NCI-H460 (cell line): ENCODE measurements around the gene PRKACA. TPM values are rescaled to one million over a fixed set of nuclear protein-coding genes. Genes with fewer than 3 reads are reported as not detected.

Source experiments
- DNase-seq: peaks from one replicate; pipeline ENCODE4 v3.0.0-alpha.2; 2016; ENCODE audit warnings: low read depth; ENCODE audit errors: extremely low read depth
- polyA plus RNA-seq: library from polyadenylated mRNA; depleted of rRNA; stranded (reverse); fragments of >200 nt; gene quantifications from 2 replicates; pipeline ENCODE4 v1.2.3, GENCODE V29; 2014; cell fraction: nucleus; rRNA removed
- total RNA-seq: library from RNA; depleted of rRNA; stranded (reverse); fragments of >200 nt; shearing (Covaris generic); gene quantifications from 2 replicates; pipeline ENCODE4 v1.2.3, GENCODE V29; 2014; rRNA removed

PRKACA gene
- total RNA-seq, result 14.4 and 16.5 TPM in 2 replicates
- 8.9 and 18.9 TPM in 2 replicates for polyA plus RNA-seq

DNA sequence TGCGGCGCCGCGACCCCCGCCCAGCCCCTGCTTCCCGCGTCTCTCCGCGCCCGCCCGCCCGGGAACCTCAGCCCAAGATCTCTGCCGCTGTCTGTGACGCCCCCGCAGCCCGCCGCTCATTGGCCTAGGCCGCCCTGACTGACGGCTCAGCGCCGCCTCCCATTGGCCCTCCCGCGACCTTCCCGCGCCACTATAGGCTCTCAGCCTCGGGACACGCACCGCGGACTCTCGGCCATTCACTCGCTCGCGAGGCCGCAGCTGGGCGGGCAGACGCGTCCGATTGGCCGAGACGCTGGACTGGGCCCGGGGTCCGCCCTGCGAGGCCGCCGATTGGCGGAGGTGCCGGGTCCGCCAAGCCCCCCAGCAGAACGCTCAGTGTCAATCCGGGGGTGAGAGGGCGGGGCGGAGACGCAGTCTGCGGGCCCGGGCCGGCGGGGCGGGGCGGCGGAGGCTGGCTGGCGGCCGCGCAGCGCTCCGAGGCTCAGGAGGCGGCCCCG lies at the start of gene PRKACA:
Gene PRKACA, minus strand, starts transcription at position 95 of the 497 bp plus-strand sequence. CDS start 215 bp downstream, outside the sequence.
- peak; percentile 95 for DNase-seq

DNA sequence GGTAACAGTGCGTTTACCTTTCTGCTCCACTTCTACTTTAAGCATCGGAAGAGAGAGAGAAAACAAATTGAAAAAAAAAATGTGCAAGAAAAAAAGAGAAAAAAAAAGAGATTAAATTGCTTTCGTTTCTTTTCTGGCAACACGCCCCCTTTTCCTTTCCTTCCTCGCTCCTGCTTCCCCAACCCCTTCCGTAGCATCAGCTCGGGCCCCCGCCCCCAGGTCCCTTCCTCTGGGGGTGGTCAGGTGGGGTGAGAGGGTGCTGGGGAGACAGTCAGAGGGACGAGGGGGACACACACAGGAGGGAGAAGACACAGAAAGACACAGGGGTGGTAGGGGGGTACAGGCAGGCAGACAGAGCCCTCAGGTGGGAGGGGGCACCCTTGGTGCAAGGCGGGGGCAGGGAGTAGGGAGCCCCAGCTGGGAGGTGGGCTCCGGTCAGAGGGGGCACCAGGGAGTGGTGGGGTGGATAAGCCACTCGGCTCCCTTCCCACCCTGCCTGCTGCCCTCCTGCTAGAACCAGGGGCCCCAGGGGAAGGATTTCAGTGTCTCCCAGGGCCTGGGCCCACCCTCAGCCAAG lies 49.5 kb upstream of the PRKACA start:
- no peak for DNase-seq

DNA sequence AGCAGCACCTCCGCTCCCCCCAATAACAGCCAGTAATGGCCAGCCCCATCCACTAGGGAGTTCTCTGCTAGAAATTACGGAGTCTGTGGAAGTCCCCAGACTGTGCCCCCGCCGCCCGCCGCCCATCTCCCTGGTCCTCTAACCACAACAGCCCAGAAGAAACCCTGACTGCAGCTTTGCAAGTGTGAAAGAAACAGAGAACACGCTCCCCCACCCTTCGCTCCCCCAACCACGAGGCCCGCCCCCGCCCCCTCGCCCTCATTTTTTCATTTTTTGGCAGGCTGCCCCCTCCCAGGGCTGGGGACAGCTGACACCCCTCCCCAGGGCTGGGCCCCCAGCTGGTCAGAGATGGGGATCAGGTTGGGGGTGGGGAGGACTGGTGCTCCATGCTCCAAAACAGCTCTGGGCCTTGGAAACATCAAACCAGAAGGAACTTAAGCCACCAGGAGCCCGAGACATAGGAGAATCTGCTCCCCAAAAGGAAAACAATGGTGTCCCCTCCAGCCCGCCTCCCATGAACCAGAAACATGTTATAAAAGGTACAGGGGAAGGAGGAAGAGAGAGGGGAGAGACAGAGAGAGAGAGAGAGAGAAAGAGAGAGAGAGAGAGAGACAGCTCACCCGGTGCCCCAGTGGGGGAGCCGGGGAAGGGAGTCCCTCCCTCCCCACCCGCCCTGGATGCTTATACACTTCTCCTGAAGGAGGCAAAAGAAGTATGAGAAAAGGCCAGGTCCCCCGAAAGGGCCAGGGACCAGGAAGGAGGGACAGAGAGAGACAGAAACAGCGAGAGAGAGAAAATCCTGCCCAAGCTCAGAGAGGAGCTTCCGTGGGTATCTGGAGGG lies 48.6 kb upstream of the PRKACA start:
- no peak for DNase-seq

DNA sequence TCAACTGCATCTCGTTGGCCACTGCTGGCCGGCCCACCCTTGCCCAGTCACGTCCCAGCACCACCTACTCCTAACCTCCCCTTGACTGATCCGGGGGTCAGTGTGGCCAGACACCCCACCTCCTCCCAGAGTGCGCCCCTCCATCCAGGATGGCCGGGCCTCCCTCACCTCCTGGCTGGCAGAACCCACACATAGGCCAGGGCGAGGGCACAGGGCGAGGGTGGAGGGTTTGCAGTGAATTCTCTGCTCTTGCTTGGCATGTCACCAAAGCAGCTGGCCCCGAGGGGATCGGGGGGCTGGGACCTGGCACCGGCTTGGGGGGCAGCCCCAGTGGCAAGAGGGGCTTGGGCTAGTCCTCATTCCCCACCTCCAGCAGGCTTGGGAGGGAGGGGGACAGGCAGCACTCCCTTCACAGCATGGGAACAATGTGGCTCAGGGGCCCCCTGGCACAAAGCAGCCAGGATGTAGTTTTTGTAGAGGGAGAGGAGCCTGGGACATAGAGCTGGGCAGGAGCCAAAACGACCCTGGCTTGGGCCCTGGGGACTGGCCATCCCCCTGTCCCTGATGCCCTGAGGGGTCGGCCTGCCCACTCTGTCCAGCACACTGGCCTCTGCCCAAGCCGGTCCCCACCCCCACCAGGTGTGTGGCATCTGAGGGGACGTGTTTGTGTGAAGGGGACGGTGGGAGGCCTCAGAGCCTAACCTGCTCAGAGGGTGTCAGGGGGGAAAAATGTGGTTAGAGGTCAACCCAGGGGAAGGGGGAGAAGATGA lies 47.3 kb upstream of the PRKACA start:
- no peak for DNase-seq

DNA sequence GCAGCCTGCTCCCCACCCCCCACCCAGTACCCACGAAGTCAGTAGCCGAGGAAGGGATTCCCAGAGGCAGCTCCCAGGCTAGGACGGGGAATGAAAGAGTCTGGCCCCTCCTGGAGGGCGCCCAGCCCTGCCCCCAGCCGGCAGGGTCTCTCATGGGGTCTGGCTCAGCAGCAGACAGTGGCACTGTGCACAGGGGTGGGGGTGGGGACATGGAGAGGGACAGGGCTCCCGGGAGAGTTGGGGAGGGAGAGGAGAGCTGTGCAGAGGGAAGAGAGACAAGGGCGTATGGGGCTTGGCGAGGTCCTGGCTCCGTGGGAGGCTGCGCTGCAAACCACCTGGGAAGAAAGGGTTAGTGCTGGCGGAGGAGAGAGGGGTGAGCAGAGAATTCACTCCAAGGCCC lies 46.5 kb upstream of the PRKACA start:
- DNase-seq, result no peak

DNA sequence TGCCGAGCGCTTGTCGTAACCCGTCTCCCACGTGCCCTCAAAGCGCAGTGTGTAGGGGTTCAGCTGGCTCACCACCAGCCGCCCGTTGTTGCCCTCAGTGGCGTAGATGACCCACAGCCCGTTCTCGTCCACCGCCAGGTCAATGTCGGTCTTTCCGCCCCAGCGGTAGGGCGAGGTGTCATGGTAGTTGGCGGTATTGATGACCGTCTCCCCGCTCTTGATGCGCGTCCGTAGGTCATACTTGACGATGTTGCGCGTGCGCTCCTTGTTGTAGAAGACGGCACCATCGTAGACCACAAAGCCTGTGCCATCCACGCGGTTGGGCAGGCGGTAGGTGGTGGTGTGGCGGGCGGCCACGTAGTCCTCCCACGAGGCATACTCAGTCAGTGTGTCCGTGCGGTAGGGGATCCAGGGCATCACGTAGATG lies 45.3 kb upstream of the PRKACA start:
- no peak for DNase-seq

DNA sequence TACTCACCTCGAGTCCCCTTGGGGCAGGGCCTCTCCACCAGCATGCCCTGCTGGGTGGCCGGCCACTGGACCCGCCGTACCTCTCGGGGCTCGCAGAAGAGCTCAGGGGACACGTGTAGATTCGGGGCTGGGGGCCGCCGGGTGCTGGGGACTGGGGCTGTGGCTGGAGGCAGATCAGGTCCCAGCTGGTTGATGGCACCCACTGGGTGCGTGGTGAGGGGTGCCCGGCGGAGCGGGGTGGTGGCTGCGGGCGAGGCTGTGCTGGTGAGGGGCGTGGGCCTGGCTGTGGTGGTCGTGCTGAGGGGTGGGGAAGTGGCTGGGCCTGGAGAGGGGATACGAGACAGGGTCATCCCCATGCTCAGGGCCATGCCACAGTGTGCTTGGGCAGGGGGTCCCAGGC lies 43.7 kb upstream of the PRKACA start:
- no peak for DNase-seq

DNA sequence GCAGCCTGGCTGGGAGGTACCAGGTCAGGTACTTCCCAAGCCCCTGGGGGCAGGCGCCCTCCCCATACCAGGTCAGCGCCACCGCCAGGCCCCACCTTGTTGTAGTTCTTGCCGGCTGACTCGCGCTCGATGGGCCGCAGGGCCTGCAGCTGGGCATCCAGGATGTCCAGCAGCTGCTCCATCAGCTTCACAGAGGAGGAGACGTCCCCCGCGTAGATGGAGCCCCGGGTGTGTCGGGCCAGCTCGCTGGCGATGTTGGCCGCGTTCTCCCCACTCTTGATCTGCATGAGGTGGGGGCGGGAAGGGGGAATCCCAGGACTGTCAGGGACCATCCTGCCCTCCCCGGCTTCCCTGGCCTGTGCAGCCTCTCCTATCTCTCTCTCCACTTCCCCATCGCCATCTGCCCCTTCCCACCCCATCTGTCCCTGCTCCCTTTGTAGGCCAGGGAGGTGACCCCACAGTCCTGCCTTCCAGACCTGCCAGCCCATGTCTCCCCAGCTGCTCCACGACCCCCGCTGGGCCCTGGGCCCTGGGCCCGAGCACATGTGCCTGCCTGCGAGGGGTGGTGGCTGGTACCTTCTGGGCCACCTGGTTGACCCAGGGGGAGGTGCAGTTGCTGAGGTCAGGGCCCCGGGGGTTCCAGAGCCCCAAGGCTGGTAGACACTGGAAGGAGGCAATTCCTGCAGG lies 42.6 kb upstream of the PRKACA start:
- DNase-seq, result no peak

DNA sequence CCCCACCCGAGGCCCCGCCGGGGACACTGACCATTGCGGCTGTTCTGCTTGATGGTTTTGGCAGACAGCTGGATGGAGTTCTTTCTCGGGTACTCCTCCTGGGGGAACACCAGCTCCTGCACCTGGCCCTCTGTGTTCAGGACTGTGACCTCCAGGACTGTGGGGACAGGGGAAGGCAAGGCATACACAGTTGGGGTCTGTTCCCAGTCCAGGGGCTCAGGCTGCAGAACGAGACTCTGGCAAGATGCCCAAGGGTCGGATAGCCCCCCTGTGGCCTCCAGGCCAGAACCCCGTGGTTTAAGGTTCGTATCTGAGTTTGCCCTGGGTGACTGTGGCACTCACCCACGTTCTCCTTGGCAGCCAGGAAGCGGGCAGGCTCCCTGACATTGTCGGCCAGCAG lies 41.5 kb upstream of the PRKACA start:
- no peak for DNase-seq

DNA sequence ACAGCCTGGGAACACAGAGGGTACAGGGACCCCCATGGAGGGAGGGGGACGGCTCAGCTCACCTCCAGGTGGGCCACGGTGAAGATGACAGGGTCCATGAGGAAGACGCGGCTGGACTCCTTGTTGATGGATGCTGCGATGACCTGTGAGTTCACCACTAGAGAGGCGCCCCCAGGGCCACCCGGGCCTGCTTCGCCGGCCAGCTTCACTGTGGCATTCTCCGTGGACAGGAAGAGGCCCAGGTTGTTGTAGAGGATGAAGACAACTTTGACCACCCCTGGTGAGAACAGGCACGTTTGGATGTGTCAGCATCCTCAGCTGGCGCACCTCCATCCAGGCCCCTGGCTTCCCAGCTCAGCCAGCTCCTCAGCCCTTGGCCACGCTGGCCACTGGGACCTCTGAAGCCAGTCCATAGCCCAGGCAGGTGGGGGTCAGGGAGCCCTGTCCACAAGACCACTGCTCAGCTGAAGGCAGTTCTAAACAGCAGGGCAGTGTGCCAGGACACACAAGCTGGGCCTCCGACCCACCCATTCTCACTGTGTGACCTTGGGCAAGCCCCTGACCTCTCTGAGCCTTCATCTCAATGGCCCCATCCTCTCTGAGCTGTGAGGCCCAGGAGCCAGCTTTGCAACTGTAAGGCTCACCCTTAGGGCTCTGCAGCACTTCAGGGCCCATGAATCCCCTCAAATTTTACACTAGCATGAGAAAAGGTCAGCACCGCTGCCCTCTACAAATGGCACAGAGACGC lies 40.9 kb upstream of the PRKACA start:
- no peak for DNase-seq

DNA sequence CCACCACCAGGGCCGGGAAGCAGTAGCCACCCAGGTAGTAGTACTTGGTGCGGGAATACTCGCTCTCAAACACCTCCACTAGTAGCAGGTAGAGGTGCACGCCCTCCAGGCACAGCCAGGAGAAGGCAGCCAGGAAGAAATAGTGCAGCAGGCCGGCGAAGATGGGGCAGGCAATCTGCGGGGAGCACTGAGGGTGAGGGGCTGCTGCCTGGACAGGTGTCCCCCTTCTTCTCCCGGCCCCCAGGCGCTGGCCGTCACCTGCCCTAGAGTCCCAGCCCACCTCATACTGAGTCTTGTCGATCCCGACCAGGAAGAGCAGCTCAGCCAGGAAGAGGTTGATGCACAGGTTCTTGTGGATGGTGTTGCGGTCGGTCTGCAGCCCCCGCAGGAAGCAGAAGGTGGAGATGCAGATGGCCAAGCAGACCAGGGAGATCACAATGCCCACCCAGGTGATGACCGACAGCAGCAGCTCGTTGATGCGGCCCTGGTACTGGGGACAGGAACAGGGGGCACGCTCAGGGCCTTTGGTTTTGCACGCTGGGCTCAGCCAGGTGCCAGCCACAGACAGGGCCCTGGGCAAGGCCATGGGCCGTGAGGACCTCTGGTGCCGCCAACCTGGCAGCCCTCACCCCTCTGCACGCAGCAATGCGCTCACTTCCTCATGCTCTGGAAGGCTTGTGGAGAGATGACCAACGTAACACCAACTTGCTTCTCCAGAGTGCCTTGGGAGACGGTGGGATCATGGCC lies 39.6 kb upstream of the PRKACA start:
- DNase-seq, result no peak

DNA sequence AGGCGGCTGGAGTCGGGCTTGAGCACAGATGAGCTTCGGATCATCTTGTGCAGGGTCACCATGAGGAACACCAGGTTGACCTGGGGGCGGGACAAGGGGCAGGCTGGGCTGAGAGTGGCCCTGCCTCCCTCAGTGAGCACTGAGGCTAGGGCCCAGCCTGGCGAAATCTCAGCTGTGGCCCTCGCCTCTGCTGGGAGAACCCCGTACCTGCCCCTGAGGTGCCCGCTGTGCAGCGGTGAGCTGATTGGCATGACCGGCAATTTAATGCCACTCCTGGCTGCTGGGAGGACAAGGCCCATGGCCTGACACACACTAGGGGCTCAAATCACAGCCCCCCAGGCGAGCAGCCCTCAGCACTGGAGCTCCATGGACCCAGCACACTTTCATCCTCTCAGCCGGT lies 38.6 kb upstream of the PRKACA start:
- DNase-seq, result no peak

DNA sequence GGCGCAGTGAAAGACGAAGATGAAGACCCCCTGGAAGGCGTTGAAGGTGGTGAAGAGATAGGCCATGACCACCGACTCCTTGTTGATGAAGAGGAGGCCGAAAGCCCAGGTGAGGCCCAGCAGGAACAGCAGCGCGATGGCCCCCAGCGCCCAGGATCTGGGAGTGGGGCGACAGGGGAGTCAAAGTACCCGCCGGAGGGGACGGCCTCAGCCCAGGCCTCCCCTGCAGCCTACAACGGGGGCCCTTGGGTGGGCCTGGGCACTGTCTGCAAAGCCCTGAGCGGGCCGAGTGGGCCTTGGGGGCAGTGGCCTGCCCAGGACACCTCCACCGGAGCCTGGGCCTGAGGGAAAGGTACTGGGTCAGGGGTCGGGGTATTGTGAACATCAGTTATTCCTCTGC lies 37.8 kb upstream of the PRKACA start:
- no peak for DNase-seq

DNA sequence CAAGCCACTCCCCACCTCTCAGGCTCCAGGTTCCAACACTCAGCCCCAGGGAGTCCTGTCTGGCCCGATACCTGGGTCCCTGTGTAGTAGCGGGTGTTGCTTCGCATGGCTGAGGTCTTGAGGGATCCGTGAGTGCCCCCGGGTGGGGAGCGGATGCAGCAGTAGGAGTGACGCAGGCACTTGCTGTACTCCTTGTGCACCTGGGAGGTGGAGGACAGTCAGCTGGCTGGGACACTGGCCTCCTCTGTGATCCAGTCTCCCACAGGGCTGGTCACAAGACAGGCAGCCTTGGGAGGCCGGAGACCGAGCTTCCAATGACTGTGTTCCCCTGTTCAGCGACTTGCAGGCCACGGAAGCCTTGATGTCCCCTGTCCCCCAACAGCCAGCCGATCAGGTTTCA lies 35.2 kb upstream of the PRKACA start:
- no peak for DNase-seq

DNA sequence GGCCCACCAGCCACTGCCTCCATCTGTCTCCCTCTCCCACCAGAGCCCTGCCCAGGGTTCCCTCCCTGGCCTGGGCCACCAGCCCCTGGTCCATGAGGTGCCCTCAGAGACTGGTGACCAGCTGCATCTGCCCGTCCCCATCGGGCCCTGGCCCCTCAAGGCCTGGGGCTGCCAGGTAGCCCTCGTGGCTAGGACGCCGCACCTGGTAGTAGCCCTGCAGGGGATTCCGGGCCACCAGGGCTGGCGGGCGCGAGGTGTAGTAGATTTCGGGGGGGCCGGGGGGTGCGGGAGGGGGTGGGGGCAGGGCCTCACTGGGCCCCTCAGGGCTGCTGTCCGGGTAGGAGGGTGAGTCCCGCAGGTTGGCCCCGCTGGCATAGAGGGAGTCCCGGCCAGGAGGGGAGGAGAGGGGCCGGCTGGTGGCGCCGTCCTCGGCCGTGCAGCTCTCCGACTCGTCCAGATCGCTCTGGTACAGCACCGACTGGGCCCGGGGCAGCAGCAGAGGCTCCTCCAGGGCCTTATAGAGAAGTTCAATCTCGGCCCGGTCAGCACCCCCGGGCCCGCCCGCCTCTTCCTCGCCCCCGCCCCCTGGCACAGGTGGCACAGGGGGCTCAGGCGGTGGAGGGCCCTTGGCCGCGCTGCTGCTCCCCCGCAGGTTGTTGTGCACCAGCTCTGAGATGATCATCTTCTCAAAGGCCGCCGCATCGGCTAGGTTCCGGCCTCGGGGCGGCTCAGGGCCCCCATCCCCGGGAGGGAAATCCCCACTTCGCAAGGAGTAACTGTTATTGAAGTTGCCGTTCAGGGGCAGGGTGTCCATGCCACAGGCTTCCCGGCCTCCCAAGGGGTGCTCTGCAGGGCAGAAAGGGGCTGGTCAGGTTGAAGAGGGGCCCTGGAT lies 33.5 kb upstream of the PRKACA start:
- no peak for DNase-seq

DNA sequence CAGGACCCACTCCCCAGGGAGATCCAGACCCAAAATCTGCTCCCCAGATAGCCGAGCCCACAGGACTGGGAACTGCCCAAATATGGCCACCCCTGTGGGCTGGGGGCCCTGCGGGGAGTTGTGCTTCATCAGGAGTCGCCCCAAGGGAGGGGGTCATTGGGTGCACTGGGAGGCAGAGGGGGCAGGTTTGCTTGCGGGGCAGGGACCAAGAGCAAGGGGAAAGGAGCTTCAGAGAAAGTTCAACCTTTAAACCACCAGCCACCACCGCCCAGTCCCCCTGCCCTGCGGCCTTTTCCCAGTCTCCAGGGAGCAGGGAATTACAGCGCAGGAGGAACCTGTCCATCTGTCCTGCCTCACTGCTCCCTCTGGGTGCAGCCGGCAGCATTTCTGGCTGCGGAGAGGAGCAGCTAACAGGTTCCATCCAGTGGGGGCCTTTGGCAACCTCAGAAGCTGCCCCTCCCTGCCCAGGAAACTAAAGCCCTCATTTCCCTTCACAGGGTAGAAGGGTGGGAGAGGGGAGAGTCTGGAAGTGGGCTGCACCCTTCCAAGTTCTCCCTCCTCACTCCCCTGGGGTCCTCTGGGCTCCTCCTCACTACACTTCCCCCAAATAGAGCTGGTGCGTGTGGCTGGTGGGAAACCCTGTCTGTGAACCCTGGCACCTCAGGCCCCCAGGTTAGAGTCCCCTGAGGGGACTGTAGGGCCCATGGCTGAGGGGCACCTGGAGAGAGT lies 32.6 kb upstream of the PRKACA start:
- no peak for DNase-seq

DNA sequence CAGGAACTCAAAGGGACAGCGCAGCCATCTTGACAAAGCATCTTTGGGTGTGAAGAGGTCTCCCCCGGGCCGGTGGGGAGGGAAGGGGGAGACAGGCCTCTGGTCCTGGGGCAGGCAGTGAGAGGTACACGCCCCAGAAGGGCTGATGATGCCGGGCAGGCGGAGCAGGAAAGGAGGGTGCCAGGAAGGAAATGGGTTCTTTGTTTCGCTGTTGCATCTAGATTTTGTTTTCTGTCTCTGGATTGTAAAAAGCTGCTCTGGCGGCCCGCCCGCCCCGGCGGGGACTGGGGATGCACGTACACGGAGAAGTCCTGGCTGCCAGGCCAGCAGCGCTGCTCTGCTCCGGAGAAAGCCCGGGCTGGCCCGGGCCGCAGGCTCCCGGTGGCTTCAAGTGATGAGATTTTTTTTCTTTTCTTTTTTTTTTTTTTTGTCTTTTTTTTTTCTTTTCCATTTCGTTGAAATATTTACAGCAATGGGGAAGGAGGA lies 32.0 kb upstream of the PRKACA start:
- DNase-seq, result no peak
